Adrenal gland (tissue), 12 donors: ENCODE data around the gene SLC35C1. TPM values are rescaled to one million over a fixed set of nuclear protein-coding genes. Genes with fewer than 3 reads are reported as not detected.

Experiments
- DNase-seq, 7 donors: peaks; one replicate each; pipeline ENCODE4 v3.0.0-alpha.2; 2019 to 2020
- H3K27ac ChIP-seq, 5 donors: fragments of 200-600 bp; sonication (generic) in 4 of 5; 1 replicate in 3 of 5; 2 replicates in 2 of 5; pipeline versions ENCODE4 v1.5.1 to v1.8.0; 2016 to 2020; ENCODE audit warnings: mild to moderate bottlenecking in 1 of 5
- H3K27me3 ChIP-seq: fragments of 200-600 bp; 2 replicates; pipeline ENCODE4 v1.8.0; 2021
- H3K36me3 ChIP-seq, 2 donors: fragments of 200-600 bp; replicated peaks in 1 of 2; 1 replicate in 1 of 2; 2 replicates in 1 of 2; pipeline versions ENCODE4 v1.5.1 to v1.8.0; 2018 to 2022
- H3K4me1 ChIP-seq, 2 donors: fragments of 200-600 bp; replicated peaks in 1 of 2; 1 replicate in 1 of 2; 2 replicates in 1 of 2; pipeline versions ENCODE4 v1.5.1 to v1.8.0; 2018 to 2021
- H3K4me3 ChIP-seq, 4 donors: fragments of 200-600 bp; sonication (generic) in 3 of 4; one replicate each; pipeline ENCODE4 v1.5.1; 2016 to 2018
- H3K9me3 ChIP-seq, 3 donors: fragments of 200-600 bp; sonication (generic) in 1 of 3; replicated peaks in 1 of 3; 1 replicate in 2 of 3; 2 replicates in 1 of 3; pipeline versions ENCODE4 v1.5.1 to v1.8.0; 2016 to 2021
- POLR2A ChIP-seq, 2 donors: fragments of 450-650 bp; IDR thresholded peaks; one replicate each; pipeline ENCODE4 v1.6.1; 2017; ENCODE audit warnings: antibody characterized with exemption in 2 of 2, mild to moderate bottlenecking in 2 of 2, moderate library complexity in 1 of 2
- WGBS, 4 donors: extraction: QIAGEN DNeasy Blood & Tissue Kit in 2 of 4; methylation state at CpG; one replicate each; pipeline versions ENCODE4 v1.1.5 to v1.1.7; 2013 to 2017; 5-methylcytosine and 5-hydroxymethylcytosine counted together
- intact Hi-C, 2 donors: fragments of 100-400 bp; cut with DNase I; formaldehyde crosslinking; loops; one replicate each; pipeline versions ENCODE4 v1.14.1 to v1.15.0; 2022 to 2023
- polyA plus RNA-seq, 3 donors: library from polyadenylated mRNA; stranded (reverse); fragments of 200-250 nt in 2 of 3; fragments of 350-450 nt in 1 of 3; fragmentation: Illumina TruSeq in 1 of 3; extraction: RNeasy Lipid Tissue Mini Kit (QIAGEN cat#74804) in 1 of 3; gene quantifications; one replicate each; pipeline ENCODE4 v1.2.3, GENCODE V29; 2013 to 2014
- total RNA-seq, 9 donors: library from RNA; depleted of rRNA in 4 of 9; stranded (reverse); fragments of >200 nt in 4 of 9; fragments of 120-200 nt in 1 of 9; fragmentation: NEBNext Ultra II Directional in 1 of 9; extraction: Animal tissue kit (Norgen Biotek cat#: 25700) in 1 of 9; gene quantifications; one replicate each; pipeline versions ENCODE4 v1.1.0 to v1.2.4, GENCODE V29; 2013 to 2023
- TF ChIP-seq, protein P1 (sequence below), 6 experiments: fragments of 450-650 bp in 4 of 6; fragments of 200-600 bp in 2 of 6; sonication (generic) in 1 of 6; IDR thresholded peaks; 1 replicate in 5 of 6; 2 replicates in 1 of 6; pipeline versions ENCODE4 v1.5.1 to v1.8.0; 2016 to 2021; ENCODE audit warnings: antibody characterized with exemption in 6 of 6, mild to moderate bottlenecking in 2 of 6, moderate library complexity in 1 of 6
- donor health status: healthy with polysubstance abuse.
- donor health status: Bipolar disorder and iron deficiency.
- donor health status: DM: yes; HTN: yes; CAD: no.
- donor health status: DM: no; HTN: no; CAD: no.
- donor health status: DM: no; HTN: no; CAD: no.
- donor health status: DM: yes; HTN: yes; CAD: no.

SLC35C1 gene
- total and polyA plus RNA-seq, 12 donors: 4.4 to 17.3 (median 10.1) TPM

DNA sequence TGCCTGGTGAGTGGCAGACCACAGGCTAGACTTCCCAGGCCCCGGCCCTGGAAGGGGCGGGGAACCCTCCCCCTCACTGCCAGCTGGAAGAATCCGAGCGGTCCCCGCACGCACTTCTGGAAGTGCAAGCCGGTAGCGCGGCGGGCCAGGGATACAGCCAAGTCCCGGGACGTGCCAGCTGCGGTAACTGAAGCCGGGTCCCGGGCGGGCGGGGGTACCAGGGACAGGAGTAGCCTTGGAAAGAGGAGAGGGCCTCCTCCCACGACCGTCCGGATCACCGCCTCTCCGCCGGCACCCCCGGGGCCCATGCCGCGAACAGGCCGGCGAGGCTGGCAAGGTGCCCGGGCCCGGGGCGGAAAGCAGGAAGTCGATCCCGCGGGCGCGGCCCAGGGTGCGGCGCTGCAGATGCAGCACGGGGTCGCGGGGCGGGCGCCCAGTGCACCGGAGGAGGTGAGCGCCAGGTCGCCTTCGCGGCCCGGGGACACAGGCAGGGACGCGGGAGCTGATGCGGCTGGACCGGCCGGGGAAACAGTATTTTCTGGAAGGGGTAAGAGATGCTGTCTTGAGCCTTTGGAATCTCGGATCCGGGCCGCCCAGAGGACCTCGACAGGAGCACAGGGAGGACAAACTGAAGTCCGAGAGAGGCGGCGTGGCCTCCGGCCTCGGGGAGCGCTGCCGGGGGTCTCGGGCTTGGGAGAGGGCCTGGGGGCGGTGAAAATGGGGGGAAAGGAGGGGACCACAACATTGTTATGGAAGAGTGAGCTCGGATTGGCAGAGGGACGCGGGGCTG lies 783 bp upstream of the SLC35C1 start:
- H3K36me3 ChIP-seq: no peaks in the 10 kb centered on the region
- H3K27me3 ChIP-seq: no peaks in the 10 kb centered on the region
- peak overlapping the region in 4 of 5 donors; percentile 69 to 84 (median 74) for H3K27ac ChIP-seq
- WGBS, 4 donors: 0 to 1% (median 0%) methylated on average over 26 to 70 of the region's 70 CpGs
- TF ChIP-seq, protein P1, sequence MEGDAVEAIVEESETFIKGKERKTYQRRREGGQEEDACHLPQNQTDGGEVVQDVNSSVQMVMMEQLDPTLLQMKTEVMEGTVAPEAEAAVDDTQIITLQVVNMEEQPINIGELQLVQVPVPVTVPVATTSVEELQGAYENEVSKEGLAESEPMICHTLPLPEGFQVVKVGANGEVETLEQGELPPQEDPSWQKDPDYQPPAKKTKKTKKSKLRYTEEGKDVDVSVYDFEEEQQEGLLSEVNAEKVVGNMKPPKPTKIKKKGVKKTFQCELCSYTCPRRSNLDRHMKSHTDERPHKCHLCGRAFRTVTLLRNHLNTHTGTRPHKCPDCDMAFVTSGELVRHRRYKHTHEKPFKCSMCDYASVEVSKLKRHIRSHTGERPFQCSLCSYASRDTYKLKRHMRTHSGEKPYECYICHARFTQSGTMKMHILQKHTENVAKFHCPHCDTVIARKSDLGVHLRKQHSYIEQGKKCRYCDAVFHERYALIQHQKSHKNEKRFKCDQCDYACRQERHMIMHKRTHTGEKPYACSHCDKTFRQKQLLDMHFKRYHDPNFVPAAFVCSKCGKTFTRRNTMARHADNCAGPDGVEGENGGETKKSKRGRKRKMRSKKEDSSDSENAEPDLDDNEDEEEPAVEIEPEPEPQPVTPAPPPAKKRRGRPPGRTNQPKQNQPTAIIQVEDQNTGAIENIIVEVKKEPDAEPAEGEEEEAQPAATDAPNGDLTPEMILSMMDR (IDR thresholded peaks at IDR 0.05): no peak
- no peak for TF ChIP-seq POLR2A (IDR thresholded peaks at IDR 0.05)
- DNase-seq: peak; percentile 73 to 81 (median 80)
- intact Hi-C loops: no loop called here
- no peaks in the 10 kb centered on the region for H3K9me3 ChIP-seq
- H3K4me3 ChIP-seq: peak overlapping the region; percentile 67 to 83 (median 77)
- H3K4me1 ChIP-seq: peaks cover 20 to 29% of the 10 kb centered on the region in 2 donors

DNA sequence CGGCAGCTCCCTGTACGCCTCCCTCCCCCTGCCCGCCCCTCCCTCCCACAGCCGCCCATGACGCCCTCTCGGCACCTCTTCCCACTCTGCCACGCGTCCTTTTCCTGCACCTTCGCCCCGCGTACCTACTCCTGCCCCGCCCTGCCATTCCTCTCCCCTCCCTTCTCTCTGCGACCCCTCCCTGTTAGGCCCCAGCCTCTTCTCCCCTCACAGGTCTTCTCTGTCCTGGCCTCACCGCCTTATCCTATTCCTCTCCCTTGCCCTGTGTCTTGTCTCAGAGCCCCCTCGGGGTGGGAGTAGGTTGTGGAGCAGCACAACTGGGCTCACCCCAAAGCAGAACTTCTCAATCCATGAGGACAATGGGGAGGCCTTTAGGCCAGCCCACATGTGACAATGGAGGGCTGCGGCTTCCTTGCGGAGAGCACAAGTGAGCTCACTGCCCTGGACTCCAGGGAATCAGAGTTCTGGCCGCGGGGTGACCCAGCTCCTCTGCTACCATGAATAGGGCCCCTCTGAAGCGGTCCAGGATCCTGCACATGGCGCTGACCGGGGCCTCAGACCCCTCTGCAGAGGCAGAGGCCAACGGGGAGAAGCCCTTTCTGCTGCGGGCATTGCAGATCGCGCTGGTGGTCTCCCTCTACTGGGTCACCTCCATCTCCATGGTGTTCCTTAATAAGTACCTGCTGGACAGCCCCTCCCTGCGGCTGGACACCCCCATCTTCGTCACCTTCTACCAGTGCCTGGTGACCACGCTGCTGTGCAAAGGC lies 539 bp downstream of the SLC35C1 start:
- H3K27ac ChIP-seq: peak overlapping the region in 4 of 5 donors; percentile 9 to 84 (median 74)
- TF ChIP-seq, protein P1 (IDR thresholded peaks at IDR 0.05): no peak
- TF ChIP-seq POLR2A (IDR thresholded peaks at IDR 0.05): no peak
- peaks cover 20 to 29% of the 10 kb centered on the region in 2 donors for H3K4me1 ChIP-seq
- peak overlapping the region; percentile 67 to 95 (median 77) for H3K4me3 ChIP-seq
- H3K36me3 ChIP-seq: peaks cover 0 to under 1% of the 10 kb centered on the region in 2 donors
- intact Hi-C loops: no loop called here
- WGBS, 4 donors: 13 to 21% (median 20%) methylated on average over 19 to 29 of the region's 29 CpGs
- peak; percentile 35 to 65 (median 54) for DNase-seq
- no peaks in the 10 kb centered on the region for H3K9me3 ChIP-seq
- H3K27me3 ChIP-seq: no peaks in the 10 kb centered on the region

- DNase-seq: peak in 1 of 7 donors; percentile 6
- Histone ChIP-seq H3K9me3 (no peaks in the 10 kb centered on the region), H3K36me3 (peaks cover 0 to 8% of the 10 kb centered on the region in 2 donors), H3K27ac (no peak overlapping the region), H3K4me3 (peak overlapping the region in 1 of 4 donors; percentile 80), H3K27me3 (no peaks in the 10 kb centered on the region), H3K4me1 (peaks cover 20 to 29% of the 10 kb centered on the region in 2 donors)
- 80 to 84% (median 83%) methylated on average over 16 to 20 of the region's 20 CpGs for WGBS, 4 donors
- intact Hi-C loops: no loop called here
- TF ChIP-seq POLR2A (IDR thresholded peaks at IDR 0.05): no peak
- TF ChIP-seq, protein P1 (IDR thresholded peaks at IDR 0.05): no peak
These were observed 1.4 kb downstream of the SLC35C1 start for GRCh38 chr11:45806072-45806933.
